Endothelial cell of umbilical vein (primary cell): ENCODE results near the gene DPP9.
"Not testable (repeated sequence)": the region's sequence is repeated elsewhere in the genome, so short reads cannot be mapped to it uniquely, and the experiment has no call there.

Experiments used
- EZH2 ChIP-seq: IDR thresholded peaks from 2 replicates; pipeline ENCODE4 v1.6.1; 2012; ENCODE audit warnings: borderline replicate concordance, low read depth, mild to moderate bottlenecking, moderate library complexity, low read length, inconsistent platforms; ENCODE audit not compliant: severe bottlenecking
- POLR2A ChIP-seq: IDR thresholded peaks from 2 replicates; pipeline ENCODE4 v1.6.1; 2012; ENCODE audit warnings: low read depth, mild to moderate bottlenecking, control low read depth, low read length
- POLR2AphosphoS5 ChIP-seq: IDR thresholded peaks from 2 replicates; pipeline ENCODE4 v1.6.1; 2012; ENCODE audit warnings: low read depth, mild to moderate bottlenecking, control low read depth, low read length, moderate library complexity; ENCODE audit not compliant: insufficient read depth
- TF ChIP-seq, protein P1 (sequence below), 2 donors: IDR thresholded peaks; 1 replicate in 1 of 2; 2 replicates in 1 of 2; pipeline ENCODE4 v1.5.1; 2011; ENCODE audit warnings: low read length in 2 of 2, mild to moderate bottlenecking in 2 of 2, moderate library complexity in 2 of 2, control low read depth in 1 of 2, inconsistent platforms in 1 of 2, low read depth in 1 of 2; ENCODE audit not compliant: insufficient read depth in 1 of 2; ENCODE audit errors: extremely low read depth in 1 of 2

- TF ChIP-seq, protein P1, sequence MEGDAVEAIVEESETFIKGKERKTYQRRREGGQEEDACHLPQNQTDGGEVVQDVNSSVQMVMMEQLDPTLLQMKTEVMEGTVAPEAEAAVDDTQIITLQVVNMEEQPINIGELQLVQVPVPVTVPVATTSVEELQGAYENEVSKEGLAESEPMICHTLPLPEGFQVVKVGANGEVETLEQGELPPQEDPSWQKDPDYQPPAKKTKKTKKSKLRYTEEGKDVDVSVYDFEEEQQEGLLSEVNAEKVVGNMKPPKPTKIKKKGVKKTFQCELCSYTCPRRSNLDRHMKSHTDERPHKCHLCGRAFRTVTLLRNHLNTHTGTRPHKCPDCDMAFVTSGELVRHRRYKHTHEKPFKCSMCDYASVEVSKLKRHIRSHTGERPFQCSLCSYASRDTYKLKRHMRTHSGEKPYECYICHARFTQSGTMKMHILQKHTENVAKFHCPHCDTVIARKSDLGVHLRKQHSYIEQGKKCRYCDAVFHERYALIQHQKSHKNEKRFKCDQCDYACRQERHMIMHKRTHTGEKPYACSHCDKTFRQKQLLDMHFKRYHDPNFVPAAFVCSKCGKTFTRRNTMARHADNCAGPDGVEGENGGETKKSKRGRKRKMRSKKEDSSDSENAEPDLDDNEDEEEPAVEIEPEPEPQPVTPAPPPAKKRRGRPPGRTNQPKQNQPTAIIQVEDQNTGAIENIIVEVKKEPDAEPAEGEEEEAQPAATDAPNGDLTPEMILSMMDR (IDR thresholded peaks at IDR 0.05; ENCODE audit: extremely low read depth in 1 of 2, insufficient read depth in 1 of 2, low read depth in 1 of 2, low read length in 2 of 2), result not testable (repeated sequence)
- TF ChIP-seq POLR2AphosphoS5, EZH2, POLR2A: not testable (repeated sequence)
These were observed 21.5 kb upstream of the DPP9 start for GRCh38 chr19:4745175-4745574.
